Heart left ventricle (tissue), 13 donors: ENCODE data around the gene ASB14.

Experiments
- CTCF ChIP-seq, 12 donors: fragments of 200-600 bp; sonication (generic) in 4 of 12; IDR thresholded peaks; one replicate each; pipeline versions ENCODE4 v1.5.0 to v1.8.0; 2018 to 2022; ENCODE audit warnings: antibody characterized with exemption in 12 of 12, mild to moderate bottlenecking in 5 of 12
- POLR2A ChIP-seq, 2 donors: fragments of 450-650 bp; IDR thresholded peaks; one replicate each; pipeline ENCODE4 v1.6.1; 2017; ENCODE audit warnings: antibody characterized with exemption in 2 of 2, mild to moderate bottlenecking in 2 of 2, moderate library complexity in 2 of 2
- donor health status: ischemic (EF 13 %, LVEDD 7.1; RV severe dilation, severe dysfunction).
- donor health status: DM: no; HTN: yes; CAD: no.
- donor health status: DM: no; HTN: no; CAD: no.
- donor health status: ischemic (EF 25% LVEDD 6.9; RV normal size, moderate dysfunction).
- donor health status: ischemic (EF 25% LVEDD 5.7; RV mildly dilated, moderate dysfunction).
- donor health status: ischemic (EF 35%, LVEDD 5.7; RV mildly dilated, moderate dysfunction).
- donor health status: nonischemic (EF 11% LVEDD 7.7; RV severe dilation, severe dysfunction).
- donor health status: DM: yes; HTN: yes; CAD: no.
- donor health status: PGD.
- donor health status: ischemic (EF 29% LVEDD 5.4; RV normal size, mild dysfunction).
- donor health status: nonischemic (EF 23%, LVEDD 6.1; RV moderate dilation, normal function).

- TF ChIP-seq CTCF (IDR thresholded peaks at IDR 0.05) (no peak), POLR2A (IDR thresholded peaks at IDR 0.05) (no peak)
These were observed 67.6 kb downstream of the ASB14 start for GRCh38 chr3:57224856-57225255.
